GM21723 (cell line): Measurements from ENCODE around the gene MZF1.

ENCODE experiments used
- ATAC-seq: cut with Tn5 transposase; IDR thresholded peaks from one replicate; pipeline ENCODE4 v1.9.1; 2021; ENCODE audit warnings: mild to moderate bottlenecking, moderate library complexity; ENCODE audit not compliant: unreplicated experiment

Gene MZF1

DNA sequence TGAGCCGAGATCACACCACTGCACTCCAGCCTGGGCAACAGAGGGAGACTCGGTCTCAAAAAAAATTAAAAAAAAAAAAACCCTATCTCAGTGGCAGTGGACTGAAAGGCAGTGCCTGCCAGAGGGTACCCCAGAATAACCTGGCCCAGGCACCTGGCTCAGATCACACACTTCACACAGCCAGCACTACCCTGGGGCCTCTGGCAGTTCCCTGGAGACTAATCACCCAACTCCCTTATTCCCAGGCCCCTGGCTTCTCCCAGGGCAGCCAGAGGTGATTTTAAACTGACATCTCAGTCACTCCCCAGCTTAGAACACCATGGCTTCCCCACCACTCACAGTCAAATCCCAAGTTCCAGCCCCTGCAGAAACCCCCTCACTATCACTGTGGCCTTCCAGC, 57.9 kb downstream of the MZF1 start:
- no peak for ATAC-seq

DNA sequence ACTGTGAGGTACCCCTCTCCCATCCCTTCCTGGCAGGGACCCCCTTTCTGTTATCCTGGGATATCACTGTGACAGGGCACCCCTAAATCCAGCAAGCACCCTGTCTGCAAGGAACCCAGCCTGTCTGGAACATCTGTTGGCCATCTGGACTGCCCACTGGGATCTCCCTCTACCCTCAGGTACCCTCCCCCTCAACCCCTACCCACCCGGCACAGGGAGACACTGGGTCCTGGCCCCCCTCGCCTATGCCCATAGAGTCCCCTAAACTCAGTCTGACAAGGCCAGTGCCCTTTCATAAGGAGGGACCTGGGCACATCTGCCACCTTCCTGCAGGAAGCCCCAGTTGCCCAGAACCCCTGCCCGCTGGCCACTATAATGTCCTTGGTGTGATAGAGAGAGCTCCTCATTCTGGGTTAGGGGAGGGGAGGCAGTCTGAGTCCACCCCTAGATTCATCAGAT, 58.5 kb downstream of the MZF1 start:
- no peak for ATAC-seq

- ATAC-seq = peak; percentile 64
Observed at GRCh38 chr19:58513694-58514563, 59.2 kb downstream of the MZF1 start.

GRCh38 chr19:58513213-58513693, 59.9 kb downstream of the MZF1 start:
- no peak for ATAC-seq
